OCI-M2 (cell line): ENCODE measurements around the gene EPYC.

Source experiments
- DNase-seq: peaks from one replicate; lab custom pipeline; 2025; ENCODE audit not compliant: unreplicated experiment; lab: John Stamatoyannopoulos, UW

Gene EPYC

GRCh38 chr12:90915353-90915752 is 89.4 kb downstream of the EPYC start:
- no peak for DNase-seq
